ENCODE results near the gene KHNYN.

KHNYN gene

DNA sequence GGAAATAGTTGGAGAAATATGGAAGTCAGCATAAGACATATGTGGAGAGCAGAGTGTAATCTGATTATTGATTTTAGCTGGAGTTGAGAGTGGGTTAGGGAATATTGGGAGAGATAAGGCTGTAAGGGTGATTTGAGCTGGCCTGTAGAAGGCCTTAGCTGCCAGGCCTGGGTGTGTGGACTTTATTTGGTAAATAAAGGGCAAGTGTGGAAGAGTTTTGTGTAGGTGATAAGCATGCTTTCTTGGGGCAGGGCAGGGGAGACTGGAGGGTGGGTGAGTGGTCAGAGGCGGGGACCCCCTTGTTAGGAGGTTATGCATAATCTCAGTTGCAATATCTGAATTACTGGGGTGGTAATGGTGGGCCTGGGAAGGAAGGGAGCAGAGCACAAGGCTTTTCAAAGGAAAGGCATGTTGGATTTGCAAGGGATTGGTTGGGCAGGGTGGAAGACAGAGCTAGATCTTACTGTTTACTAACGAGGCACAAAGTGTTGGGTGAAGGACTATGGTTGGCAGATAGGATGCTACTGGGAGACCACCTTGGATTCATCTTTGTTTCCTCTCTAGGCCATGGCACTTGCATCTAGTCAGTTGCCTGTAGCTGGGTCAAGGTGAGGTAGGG is 5.5 kb downstream of the KHNYN start:
- Histone ChIP-seq H3K4me2 (ENCODE audit: low read length) (no peak overlapping the region), H2BK12ac (ENCODE audit: low read length) (no peak overlapping the region), H3K14ac (ENCODE audit: low read length) (no peak overlapping the region), H2AFZ (ENCODE audit: insufficient read depth, low read length, poor library complexity) (no peak overlapping the region), H3K27ac (ENCODE audit: low read depth, low read length) (no peak overlapping the region), H3K18ac (ENCODE audit: low read length) (no peak overlapping the region), H3K79me1 (ENCODE audit: low read length) (peaks cover 5% of the 10 kb centered on the region), H4K8ac (ENCODE audit: low read depth, low read length) (no peak overlapping the region), H2BK120ac (ENCODE audit: insufficient read depth, low read length, poor library complexity) (no peak overlapping the region), H3K4me3 (ENCODE audit: low read depth, low read length) (no peak overlapping the region), H3K79me2 (ENCODE audit: control insufficient read depth, insufficient read depth, low read length, poor library complexity) (peaks cover 3% of the 10 kb centered on the region), H3K36me3 (ENCODE audit: control insufficient read depth in 1 of 2, insufficient read depth in 2 of 2, low read length in 2 of 2) (peaks cover 38 to 56% of the 10 kb centered on the region in 2 experiments), H3K4ac (ENCODE audit: low read depth, low read length) (no peak overlapping the region), H2AK5ac (ENCODE audit: low read length) (no peak overlapping the region), H3K4me1 (ENCODE audit: control insufficient read depth in 1 of 2, insufficient read depth in 2 of 2, low read length in 2 of 2) (peaks cover 10 to 12% of the 10 kb centered on the region in 2 experiments), H4K12ac (ENCODE audit: low read depth, low read length) (no peak overlapping the region), H3K23ac (ENCODE audit: low read length) (no peak overlapping the region), H3K9me3 (ENCODE audit: insufficient read depth, low read depth, low read length) (no peaks in the 10 kb centered on the region), H3K27me3 (ENCODE audit: insufficient read depth, low read length) (no peaks in the 10 kb centered on the region), H4K91ac (ENCODE audit: low read depth, low read length) (no peak overlapping the region), H2BK5ac (ENCODE audit: low read depth, low read length, poor library complexity) (no peak overlapping the region), H3K9ac (ENCODE audit: low read length) (no peak overlapping the region)
- WGBS (ENCODE audit: extremely low coverage, insufficient coverage, insufficient read length): no CpG with 5 or more reads among the region's 2 CpGs
- DNase-seq: no peak

DNA sequence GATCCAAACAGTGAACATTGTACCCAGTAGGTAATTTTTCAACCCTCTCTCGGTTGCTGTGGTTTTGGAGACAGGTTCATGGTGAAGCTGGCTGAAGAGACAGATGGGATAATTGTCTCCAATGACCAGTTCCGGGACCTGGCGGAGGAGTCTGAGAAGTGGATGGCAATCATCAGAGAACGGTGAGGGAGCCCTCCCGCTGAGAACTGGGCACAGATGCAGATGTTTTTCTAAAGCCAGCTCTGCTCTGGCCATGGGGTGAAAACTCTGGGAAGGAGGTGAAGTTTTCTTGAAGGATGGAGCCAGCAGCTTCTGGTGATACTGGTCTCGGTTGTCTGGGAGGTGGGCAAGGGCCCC is 6.2 kb downstream of the KHNYN start:
- H4K8ac ChIP-seq (ENCODE audit: low read depth, low read length): no peak overlapping the region
- H3K4me3 ChIP-seq (ENCODE audit: low read depth, low read length): no peak overlapping the region
- peaks cover 5 to 7% of the 10 kb centered on the region in 2 experiments for H3K4me1 ChIP-seq (ENCODE audit: control insufficient read depth in 1 of 2, insufficient read depth in 2 of 2, low read length in 2 of 2)
- H4K91ac ChIP-seq (ENCODE audit: low read depth, low read length): no peak overlapping the region
- no peak overlapping the region for H3K4me2 ChIP-seq (ENCODE audit: low read length)
- H2BK12ac ChIP-seq (ENCODE audit: low read length): no peak overlapping the region
- H2AFZ ChIP-seq (ENCODE audit: insufficient read depth, low read length, poor library complexity): no peak overlapping the region
- no peak overlapping the region for H3K4ac ChIP-seq (ENCODE audit: low read depth, low read length)
- no peak overlapping the region for H2BK120ac ChIP-seq (ENCODE audit: insufficient read depth, low read length, poor library complexity)
- H3K36me3 ChIP-seq (ENCODE audit: control insufficient read depth in 1 of 2, insufficient read depth in 2 of 2, low read length in 2 of 2): peaks cover 43 to 61% of the 10 kb centered on the region in 2 experiments
- no peak overlapping the region for H3K27ac ChIP-seq (ENCODE audit: low read depth, low read length)
- no peak for DNase-seq
- no peak overlapping the region for H3K23ac ChIP-seq (ENCODE audit: low read length)
- H3K79me2 ChIP-seq (ENCODE audit: control insufficient read depth, insufficient read depth, low read length, poor library complexity): no peaks in the 10 kb centered on the region
- H3K27me3 ChIP-seq (ENCODE audit: insufficient read depth, low read length): no peaks in the 10 kb centered on the region
- H3K18ac ChIP-seq (ENCODE audit: low read length): no peak overlapping the region
- H4K12ac ChIP-seq (ENCODE audit: low read depth, low read length): no peak overlapping the region
- no peak overlapping the region for H2AK5ac ChIP-seq (ENCODE audit: low read length)
- H3K9me3 ChIP-seq (ENCODE audit: insufficient read depth, low read depth, low read length): no peaks in the 10 kb centered on the region
- H3K79me1 ChIP-seq (ENCODE audit: low read length): no peaks in the 10 kb centered on the region
- no peak overlapping the region for H3K14ac ChIP-seq (ENCODE audit: low read length)
- H3K9ac ChIP-seq (ENCODE audit: low read length): no peak overlapping the region
- no peak overlapping the region for H2BK5ac ChIP-seq (ENCODE audit: low read depth, low read length, poor library complexity)
- WGBS (ENCODE audit: extremely low coverage, insufficient coverage, insufficient read length): no CpG with 5 or more reads among the region's 6 CpGs

DNA sequence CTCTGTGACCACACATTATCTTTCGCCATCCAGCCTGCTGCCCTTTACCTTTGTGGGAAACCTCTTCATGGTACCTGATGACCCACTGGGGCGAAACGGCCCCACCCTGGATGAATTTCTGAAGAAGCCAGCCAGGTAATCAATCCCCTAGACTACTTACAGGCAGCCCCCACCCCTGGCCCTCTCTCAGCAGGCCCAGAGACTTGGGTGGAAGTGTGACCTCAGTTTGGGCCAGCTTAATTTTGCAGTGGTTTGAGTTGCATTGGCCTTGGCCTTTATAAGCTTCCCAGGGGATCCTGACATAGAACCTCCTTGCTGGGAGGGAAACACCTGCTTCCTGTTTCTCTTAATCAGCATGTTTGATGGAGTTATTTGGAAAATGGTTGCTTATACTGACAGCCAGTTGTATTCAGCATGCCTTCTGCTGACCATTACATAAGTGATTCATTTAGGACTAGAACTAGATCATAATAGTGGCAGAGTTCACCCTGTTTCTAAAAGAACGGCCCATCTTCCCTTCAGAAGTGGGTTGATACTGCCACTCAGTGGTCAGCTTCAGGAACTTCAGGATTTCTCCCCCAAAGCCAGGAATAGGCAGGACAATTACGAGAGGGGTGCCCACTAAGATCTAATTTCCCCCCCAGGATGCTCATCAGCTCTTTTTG is 6.7 kb downstream of the KHNYN start:
- Histone ChIP-seq H3K27me3 (ENCODE audit: insufficient read depth, low read length) (no peaks in the 10 kb centered on the region), H3K36me3 (ENCODE audit: control insufficient read depth in 1 of 2, insufficient read depth in 2 of 2, low read length in 2 of 2) (peaks cover 43 to 61% of the 10 kb centered on the region in 2 experiments), H2BK12ac (ENCODE audit: low read length) (no peak overlapping the region)

DNA sequence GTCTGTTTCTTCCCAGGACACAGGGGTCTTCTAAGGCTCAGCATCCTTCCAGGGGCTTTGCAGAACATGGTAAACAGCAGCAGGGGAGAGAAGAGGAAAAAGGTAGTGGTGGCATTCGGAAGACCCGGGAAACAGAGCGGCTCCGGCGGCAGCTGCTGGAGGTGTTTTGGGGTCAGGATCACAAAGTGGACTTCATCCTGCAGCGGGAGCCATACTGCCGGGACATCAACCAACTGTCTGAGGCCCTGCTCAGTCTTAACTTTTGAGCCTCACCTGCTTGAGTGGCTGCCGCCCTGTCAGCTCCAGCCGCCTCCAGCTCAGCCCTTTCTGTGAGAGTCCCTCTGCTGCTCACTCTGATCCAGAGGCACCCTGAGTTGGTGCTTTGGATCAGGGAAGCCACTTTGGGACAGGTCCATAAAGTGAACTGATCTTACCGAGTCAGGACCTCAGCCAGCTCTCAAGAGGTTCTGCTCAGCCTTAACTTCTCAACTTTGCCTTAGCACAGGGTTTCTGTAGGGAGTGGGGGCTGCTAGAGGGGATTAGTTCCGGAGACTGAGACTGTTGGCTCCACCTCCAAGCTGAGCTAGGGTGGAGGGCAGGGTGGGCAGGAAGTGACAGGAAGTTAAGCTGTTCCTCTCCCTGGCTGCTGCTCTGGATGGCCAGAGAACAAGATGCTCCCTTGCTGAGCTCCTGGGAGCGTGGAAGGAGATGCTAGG is 7.4 kb downstream of the KHNYN start:
- H2BK12ac ChIP-seq (ENCODE audit: low read length): no peak overlapping the region
- H3K9me3 ChIP-seq (ENCODE audit: insufficient read depth, low read depth, low read length): no peaks in the 10 kb centered on the region
- H4K8ac ChIP-seq (ENCODE audit: low read depth, low read length): no peak overlapping the region
- H2BK5ac ChIP-seq (ENCODE audit: low read depth, low read length, poor library complexity): no peak overlapping the region
- H2BK120ac ChIP-seq (ENCODE audit: insufficient read depth, low read length, poor library complexity): no peak overlapping the region
- no peak overlapping the region for H4K91ac ChIP-seq (ENCODE audit: low read depth, low read length)
- no peak overlapping the region for H3K4me3 ChIP-seq (ENCODE audit: low read depth, low read length)
- no CpG with 5 or more reads among the region's 12 CpGs for WGBS (ENCODE audit: extremely low coverage, insufficient coverage, insufficient read length)
- no peak overlapping the region for H3K14ac ChIP-seq (ENCODE audit: low read length)
- H3K4me2 ChIP-seq (ENCODE audit: low read length): no peak overlapping the region
- peaks cover 40 to 58% of the 10 kb centered on the region in 2 experiments for H3K36me3 ChIP-seq (ENCODE audit: control insufficient read depth in 1 of 2, insufficient read depth in 2 of 2, low read length in 2 of 2)
- no peak overlapping the region for H3K4ac ChIP-seq (ENCODE audit: low read depth, low read length)
- no peak overlapping the region for H2AFZ ChIP-seq (ENCODE audit: insufficient read depth, low read length, poor library complexity)
- peaks cover 4% of the 10 kb centered on the region for H3K79me2 ChIP-seq (ENCODE audit: control insufficient read depth, insufficient read depth, low read length, poor library complexity)
- no peak overlapping the region for H3K18ac ChIP-seq (ENCODE audit: low read length)
- no peaks in the 10 kb centered on the region for H3K27me3 ChIP-seq (ENCODE audit: insufficient read depth, low read length)
- H3K4me1 ChIP-seq (ENCODE audit: control insufficient read depth in 1 of 2, insufficient read depth in 2 of 2, low read length in 2 of 2): peaks cover 4 to 6% of the 10 kb centered on the region in 2 experiments
- no peak overlapping the region for H3K23ac ChIP-seq (ENCODE audit: low read length)
- peaks cover 4% of the 10 kb centered on the region for H3K79me1 ChIP-seq (ENCODE audit: low read length)
- H3K9ac ChIP-seq (ENCODE audit: low read length): no peak overlapping the region
- H4K12ac ChIP-seq (ENCODE audit: low read depth, low read length): no peak overlapping the region
- no peak for DNase-seq
- H3K27ac ChIP-seq (ENCODE audit: low read depth, low read length): no peak overlapping the region
- no peak overlapping the region for H2AK5ac ChIP-seq (ENCODE audit: low read length)

More for the DNA sequence above, 6.7 kb downstream of the KHNYN start:
- no peak overlapping the region for H3K23ac ChIP-seq (ENCODE audit: low read length)
- no peak overlapping the region for H3K4ac ChIP-seq (ENCODE audit: low read depth, low read length)
- H3K9me3 ChIP-seq (ENCODE audit: insufficient read depth, low read depth, low read length): no peaks in the 10 kb centered on the region
- no peak overlapping the region for H4K8ac ChIP-seq (ENCODE audit: low read depth, low read length)
- no peak overlapping the region for H3K9ac ChIP-seq (ENCODE audit: low read length)
- DNase-seq: peak; percentile 32 to 77
- no peak overlapping the region for H3K18ac ChIP-seq (ENCODE audit: low read length)
- no peak overlapping the region for H3K14ac ChIP-seq (ENCODE audit: low read length)
- H4K12ac ChIP-seq (ENCODE audit: low read depth, low read length): no peak overlapping the region
- no peak overlapping the region for H4K91ac ChIP-seq (ENCODE audit: low read depth, low read length)
- no peak overlapping the region for H2AFZ ChIP-seq (ENCODE audit: insufficient read depth, low read length, poor library complexity)
- H2BK120ac ChIP-seq (ENCODE audit: insufficient read depth, low read length, poor library complexity): no peak overlapping the region
- no peak overlapping the region for H3K4me3 ChIP-seq (ENCODE audit: low read depth, low read length)
- H3K4me2 ChIP-seq (ENCODE audit: low read length): no peak overlapping the region
- H3K27ac ChIP-seq (ENCODE audit: low read depth, low read length): no peak overlapping the region
- H2BK5ac ChIP-seq (ENCODE audit: low read depth, low read length, poor library complexity): no peak overlapping the region
- WGBS (ENCODE audit: extremely low coverage, insufficient coverage, insufficient read length): no CpG with 5 or more reads among the region's 5 CpGs
- H3K4me1 ChIP-seq (ENCODE audit: control insufficient read depth in 1 of 2, insufficient read depth in 2 of 2, low read length in 2 of 2): peaks cover 2% of the 10 kb centered on the region in 2 experiments
- no peak overlapping the region for H2AK5ac ChIP-seq (ENCODE audit: low read length)
- no peaks in the 10 kb centered on the region for H3K79me2 ChIP-seq (ENCODE audit: control insufficient read depth, insufficient read depth, low read length, poor library complexity)
- no peaks in the 10 kb centered on the region for H3K79me1 ChIP-seq (ENCODE audit: low read length)
